ENCODE data around the gene CHST8. TPM values are rescaled to one million over a fixed set of nuclear protein-coding genes. Genes with fewer than 3 reads are reported as not detected.
A peak's percentile ranks its signal among the peaks of the same experiment; 100 is the strongest.

CHST8 gene
- total and polyA plus RNA-seq, 12 donors, result 0.13 to 0.50 (median 0.22) TPM; not detected in 3

DNA sequence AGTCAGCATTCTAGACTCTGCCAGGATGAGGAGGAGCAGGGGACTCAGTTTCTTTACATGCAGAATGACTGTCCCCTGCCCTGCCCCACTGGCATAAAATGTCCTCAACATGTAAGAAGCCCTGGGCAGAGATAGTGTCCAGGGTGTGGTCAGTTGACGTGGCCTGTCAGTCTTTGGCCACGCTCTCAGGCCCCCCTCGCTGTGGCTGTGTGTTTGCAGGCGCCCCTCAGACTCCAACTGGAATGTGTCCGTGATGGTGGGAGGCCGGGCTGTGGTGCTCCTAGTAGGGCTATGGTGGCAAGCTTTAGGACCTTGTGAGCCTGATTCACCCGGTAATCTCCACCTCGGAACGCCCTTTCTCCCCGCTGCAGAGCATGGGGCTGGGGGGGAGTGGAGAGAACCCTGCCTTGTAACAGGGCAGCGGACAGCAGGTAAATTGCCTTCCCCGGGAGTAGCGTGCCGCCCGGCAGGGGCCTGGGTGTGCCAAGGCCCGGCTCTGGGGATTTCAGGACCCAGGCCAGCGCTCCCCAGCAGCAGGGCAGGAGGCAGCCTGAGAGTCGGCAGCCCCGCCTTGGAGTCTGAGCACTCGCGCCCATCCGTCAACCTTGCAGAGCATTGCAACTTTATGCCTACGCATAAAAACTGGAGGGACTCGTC is 62.3 kb downstream of the CHST8 start:
- no peak overlapping the region for H3K4me3 ChIP-seq
- 16 to 22% methylated on average over 24 of the region's 24 CpGs for WGBS, 2 donors
- no peak overlapping the region for H3K27ac ChIP-seq
- no peaks in the 10 kb centered on the region for H3K9me3 ChIP-seq
- H3K36me3 ChIP-seq, result no peaks in the 10 kb centered on the region
- intact Hi-C loops (cut with DNase I), result no loop called here
- ATAC-seq (peak in 7 of 8 donors; percentile 53 to 79 (median 78)), DNase-seq (peak; percentile 20 to 33)
- TF ChIP-seq, protein P1, sequence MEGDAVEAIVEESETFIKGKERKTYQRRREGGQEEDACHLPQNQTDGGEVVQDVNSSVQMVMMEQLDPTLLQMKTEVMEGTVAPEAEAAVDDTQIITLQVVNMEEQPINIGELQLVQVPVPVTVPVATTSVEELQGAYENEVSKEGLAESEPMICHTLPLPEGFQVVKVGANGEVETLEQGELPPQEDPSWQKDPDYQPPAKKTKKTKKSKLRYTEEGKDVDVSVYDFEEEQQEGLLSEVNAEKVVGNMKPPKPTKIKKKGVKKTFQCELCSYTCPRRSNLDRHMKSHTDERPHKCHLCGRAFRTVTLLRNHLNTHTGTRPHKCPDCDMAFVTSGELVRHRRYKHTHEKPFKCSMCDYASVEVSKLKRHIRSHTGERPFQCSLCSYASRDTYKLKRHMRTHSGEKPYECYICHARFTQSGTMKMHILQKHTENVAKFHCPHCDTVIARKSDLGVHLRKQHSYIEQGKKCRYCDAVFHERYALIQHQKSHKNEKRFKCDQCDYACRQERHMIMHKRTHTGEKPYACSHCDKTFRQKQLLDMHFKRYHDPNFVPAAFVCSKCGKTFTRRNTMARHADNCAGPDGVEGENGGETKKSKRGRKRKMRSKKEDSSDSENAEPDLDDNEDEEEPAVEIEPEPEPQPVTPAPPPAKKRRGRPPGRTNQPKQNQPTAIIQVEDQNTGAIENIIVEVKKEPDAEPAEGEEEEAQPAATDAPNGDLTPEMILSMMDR (IDR thresholded peaks at IDR 0.05), result no peak
- H3K4me1 ChIP-seq, result no peaks in the 10 kb centered on the region
- peaks cover 0 to 77% (median 70%) of the 10 kb centered on the region in 7 donors for H3K27me3 ChIP-seq

DNA sequence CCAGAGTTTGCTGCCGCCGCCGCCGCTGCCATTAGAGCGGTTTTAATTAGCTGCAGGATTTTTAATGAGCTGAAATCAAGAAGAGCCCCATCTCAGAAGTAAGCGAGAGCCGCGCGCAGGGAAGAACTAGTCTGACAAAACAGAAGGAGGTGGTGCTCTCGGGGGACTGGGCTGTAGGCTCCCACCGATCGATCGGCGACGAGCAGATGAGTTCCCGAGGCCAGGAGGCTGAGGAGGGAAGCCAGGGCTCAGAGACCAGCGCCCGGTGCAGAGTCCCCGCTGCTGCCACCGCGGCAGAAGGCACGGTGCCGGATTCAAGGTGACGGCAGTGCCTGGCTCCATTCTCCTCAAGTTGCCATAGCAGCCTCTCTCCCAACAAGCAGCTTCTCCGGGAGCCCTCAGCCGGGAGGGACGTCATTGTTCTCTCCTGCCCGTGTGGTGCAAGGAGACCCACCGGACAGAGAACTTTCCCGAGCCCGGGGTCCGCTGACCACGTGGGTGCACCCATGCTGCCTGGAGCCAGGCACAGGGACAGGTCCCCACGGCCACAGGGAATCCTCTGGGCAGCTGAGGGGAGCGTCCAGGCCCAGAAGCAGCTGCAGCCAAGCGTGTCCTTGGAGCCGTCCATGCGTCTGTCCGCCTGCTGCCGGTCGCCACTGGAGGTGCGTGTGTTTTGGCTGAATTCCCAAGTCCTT is 62.9 kb downstream of the CHST8 start:
- no peak overlapping the region for H3K4me3 ChIP-seq
- no peak for ATAC-seq
- no peak overlapping the region for H3K27ac ChIP-seq
- no peak for DNase-seq
- H3K9me3 ChIP-seq, result no peaks in the 10 kb centered on the region
- no peaks in the 10 kb centered on the region for H3K36me3 ChIP-seq
- H3K27me3 ChIP-seq, result peaks cover 0 to 78% (median 74%) of the 10 kb centered on the region in 7 donors
- intact Hi-C loops (cut with DNase I), result no loop called here
- no peaks in the 10 kb centered on the region for H3K4me1 ChIP-seq
- WGBS, 2 donors, result 26 to 28% methylated on average over 42 of the region's 42 CpGs
- TF ChIP-seq, protein P1 (IDR thresholded peaks at IDR 0.05), result no peak

DNA sequence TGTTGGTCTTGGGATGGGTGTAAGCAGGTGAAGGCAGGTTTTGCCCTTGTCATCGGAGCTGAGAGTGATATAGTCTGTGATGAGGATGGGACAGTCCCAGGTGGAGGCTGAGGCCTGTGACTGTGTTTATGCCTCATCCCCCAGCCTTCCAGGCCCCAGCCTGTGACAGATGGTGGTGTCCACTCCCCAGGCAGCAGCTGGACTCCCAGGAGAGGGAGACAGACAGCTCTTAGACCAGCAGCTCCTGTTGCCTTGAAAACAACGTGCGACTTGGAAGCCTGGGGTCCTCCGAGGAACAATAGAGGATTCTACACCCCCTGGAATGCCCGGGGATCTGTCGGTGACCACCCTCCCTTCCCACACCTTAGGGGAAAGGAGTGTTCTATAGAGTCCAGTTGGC is 63.8 kb downstream of the CHST8 start:
- Histone ChIP-seq H3K4me1 (no peaks in the 10 kb centered on the region), H3K27me3 (peaks cover 0 to 79% (median 72%) of the 10 kb centered on the region in 7 donors), H3K36me3 (no peaks in the 10 kb centered on the region), H3K9me3 (no peaks in the 10 kb centered on the region), H3K27ac (no peak overlapping the region), H3K4me3 (no peak overlapping the region)
- 76 to 86% methylated on average over 6 of the region's 6 CpGs for WGBS, 2 donors
- TF ChIP-seq, protein P1 (IDR thresholded peaks at IDR 0.05), result no peak
- intact Hi-C loops (cut with DNase I), result no loop called here
- ATAC-seq (no peak), DNase-seq (no peak)

DNA sequence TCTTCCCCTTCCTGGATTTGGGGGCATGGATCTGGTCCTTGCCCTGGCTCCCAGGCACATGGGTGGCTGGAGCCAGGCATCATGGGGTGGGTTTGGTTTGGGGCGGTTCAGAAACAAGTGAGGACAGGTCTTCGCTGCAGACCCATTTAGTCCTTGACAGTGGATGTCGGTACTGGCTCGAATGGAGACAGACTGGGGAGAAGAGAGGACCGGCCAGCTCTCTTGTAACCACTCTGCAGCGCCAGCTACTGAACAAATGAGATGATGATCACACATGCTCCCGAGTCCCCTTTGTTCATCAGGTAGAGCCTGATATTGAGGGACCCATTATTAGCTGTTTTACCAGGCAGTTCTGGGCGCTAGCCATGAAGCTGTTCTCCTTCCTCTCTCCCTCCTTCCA is 64.5 kb downstream of the CHST8 start:
- DNase-seq (no peak), ATAC-seq (no peak)
- Histone ChIP-seq H3K27me3 (peaks cover 0 to 78% (median 68%) of the 10 kb centered on the region in 7 donors), H3K4me3 (no peak overlapping the region), H3K4me1 (no peaks in the 10 kb centered on the region), H3K36me3 (no peaks in the 10 kb centered on the region), H3K9me3 (no peaks in the 10 kb centered on the region), H3K27ac (no peak overlapping the region)
- TF ChIP-seq, protein P1 (IDR thresholded peaks at IDR 0.05), result no peak
- intact Hi-C loops (cut with DNase I), result no loop called here
- WGBS, 2 donors, result 79 to 81% methylated on average over 8 of the region's 8 CpGs

Data from heart right ventricle (tissue), 16 donors.